ENCODE results near the gene STK39.

The STK39 gene

DNA sequence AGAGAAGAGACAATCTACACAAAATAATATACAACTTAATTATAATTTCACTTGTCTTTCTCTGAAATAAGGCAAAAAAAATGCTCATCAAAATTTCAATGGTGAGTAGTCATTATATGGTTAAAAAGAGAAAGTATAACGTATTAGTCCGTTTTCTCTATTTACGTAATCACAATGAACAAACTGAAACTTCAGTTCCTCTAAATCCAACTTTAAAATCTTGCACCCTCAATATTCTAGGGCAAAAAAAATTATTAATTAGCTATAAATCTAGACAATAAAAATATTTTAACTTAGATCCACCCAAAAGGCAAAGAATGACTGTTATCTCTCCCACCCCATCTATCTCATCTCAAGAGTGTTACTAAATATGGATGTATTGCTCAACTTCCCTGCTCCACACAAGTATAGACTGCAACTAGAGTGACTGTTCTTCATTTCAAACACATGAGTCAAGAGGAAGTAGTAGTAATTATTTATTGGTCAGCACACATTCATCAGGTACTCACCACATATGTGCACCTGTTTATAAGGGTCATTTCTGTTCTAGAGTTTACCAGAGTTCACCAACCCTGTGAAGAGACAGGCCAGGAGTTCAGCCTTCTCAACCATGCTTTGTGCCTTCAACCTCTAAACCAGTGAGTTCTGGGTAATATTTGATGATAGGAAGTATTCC, 36.4 kb downstream of the STK39 start:
- no peak for DNase-seq (ENCODE audit: low read depth in 2 of 3, low spot score in 2 of 3)

DNA sequence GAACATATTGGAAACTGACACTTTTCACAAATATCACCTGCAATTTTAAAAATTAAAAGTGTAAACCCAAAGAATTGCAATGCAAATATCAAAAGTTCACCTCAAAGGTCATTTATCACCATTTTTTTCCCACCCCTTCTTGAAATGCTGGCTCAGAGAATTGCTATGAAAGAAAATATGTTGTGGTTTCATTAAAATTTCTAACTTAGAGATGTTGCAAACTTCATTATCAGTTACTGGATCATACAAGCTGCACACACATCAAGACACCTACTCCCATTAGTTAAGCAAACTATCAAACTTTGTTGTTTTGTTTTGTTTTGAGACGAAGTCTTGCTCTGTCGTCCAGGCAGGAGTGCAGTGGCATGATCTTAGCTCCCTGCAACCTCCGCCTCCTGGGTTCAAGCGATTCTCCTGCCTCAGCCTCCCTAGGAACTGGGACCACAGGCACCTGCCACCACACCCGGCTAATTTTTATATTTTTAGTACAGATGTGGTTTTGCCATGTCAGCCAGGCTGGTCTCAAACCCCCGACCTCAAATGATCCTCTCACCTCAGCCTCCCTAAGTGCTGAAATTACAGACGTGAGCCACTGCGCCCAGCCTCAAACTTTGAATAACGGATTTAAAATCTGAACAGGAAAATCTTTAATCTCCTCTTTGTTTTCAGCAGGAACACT, 37.0 kb downstream of the STK39 start:
- DNase-seq (ENCODE audit: low read depth in 2 of 3, low spot score in 2 of 3), result no peak

DNA sequence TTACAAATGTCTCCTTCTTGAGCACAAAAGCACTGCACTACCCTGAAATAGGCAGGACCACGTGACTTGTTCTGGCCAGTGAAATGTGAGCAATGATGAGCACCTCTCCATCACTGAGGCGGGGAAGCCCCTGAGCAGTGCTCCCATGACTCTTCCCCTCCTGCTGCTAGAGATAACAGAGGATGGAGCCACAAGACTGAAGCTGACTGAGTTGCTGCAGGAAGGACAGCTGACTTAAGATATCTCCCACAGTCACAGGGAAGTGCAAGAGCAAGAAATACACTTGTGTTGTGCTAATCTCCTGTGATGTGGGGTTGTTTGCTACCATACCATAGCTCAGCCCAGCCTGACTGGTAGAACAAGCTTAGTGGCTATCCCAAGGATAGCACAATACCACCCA, 38.7 kb downstream of the STK39 start:
- DNase-seq (ENCODE audit: low read depth in 2 of 3, low spot score in 2 of 3), result no peak

DNA sequence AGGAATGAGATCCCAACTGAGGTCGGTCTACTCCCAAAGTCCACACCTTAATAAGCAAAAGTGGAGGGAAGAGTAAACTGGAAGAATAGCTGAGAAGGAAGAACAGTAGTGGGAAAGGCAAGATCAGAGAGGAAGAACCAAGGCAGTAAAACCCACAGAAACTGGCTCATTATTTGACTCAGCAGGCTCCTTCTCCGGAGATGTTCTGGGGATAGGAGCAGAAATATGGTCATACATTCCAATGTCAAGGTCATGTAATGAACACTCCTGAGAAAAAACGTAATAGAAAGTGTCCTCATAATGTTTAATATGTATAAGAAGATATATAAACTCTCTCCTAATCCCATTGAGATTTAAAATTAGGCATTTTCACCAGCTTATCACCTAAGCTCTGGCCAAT, 39.5 kb downstream of the STK39 start:
- no peak for DNase-seq (ENCODE audit: low read depth in 2 of 3, low spot score in 2 of 3)

DNA sequence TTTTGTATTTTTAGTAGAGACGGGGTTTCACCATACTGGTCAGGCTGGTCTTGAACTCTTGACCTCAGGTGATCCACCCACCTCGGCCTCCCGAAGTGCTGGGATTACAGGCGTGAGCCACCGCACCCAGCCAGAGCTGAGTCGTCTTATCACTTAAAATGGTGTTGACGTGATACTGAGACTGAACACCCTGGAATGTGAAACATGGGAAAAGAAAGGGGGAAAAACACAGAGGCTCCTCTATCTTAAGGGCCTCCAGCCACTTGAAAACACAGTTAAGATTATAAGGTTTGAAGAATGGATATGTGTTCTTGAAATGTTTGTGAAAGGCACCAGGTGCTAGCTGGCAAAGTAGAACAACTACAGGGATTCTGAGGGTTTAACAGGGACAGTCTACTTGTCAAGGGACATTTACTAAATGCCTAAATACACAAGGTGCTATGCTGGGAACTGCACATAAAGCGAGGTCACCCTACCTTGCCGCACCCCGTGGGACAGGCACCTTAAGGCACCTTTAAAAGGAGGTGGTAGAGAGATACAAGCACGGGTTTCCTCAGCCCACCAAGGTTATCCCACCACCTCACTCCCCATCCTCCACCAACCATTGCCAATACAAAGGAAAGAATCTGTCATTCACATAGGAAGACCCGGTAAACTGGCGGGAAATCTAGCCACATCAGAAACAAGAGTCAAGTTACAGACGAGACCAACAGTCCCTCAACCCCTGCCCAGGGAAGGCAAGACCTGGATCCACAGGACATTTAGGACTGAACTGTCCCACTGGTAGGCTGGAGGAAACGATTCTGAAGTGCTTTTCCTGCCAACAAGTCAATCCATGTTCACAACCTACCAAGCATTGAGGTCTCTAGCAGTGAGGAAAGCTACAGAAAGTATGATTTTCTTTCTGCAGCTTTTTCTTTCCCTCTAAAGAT, 43.4 kb downstream of the STK39 start:
- DNase-seq (ENCODE audit: low read depth in 2 of 3, low spot score in 2 of 3), result no peak

DNA sequence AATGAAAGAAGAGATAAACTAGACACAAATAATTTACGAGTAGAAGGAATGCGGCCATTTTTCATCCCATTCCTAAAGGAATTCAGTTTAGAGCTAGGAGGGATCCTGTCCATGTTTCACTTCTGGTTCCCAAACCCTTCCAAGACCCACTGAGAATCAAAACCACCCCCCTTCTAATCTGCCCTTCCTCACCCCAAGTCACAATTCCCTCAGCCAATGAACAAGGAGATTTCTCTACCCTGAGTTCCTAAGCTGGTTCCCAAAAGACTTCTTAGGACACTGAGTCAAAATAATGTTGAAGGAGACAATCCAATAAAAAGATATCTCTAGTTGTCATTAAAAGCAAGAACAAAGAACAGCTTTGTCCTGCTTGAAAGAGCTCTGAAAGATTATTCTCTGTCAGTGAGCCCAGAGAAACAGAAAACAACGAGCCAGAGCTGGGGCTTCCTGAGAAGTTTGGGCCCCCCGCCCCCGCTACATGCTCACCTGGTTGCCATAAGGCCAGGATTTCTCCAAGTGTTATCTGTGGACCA, 45.7 kb downstream of the STK39 start:
- no peak for DNase-seq (ENCODE audit: low read depth in 2 of 3, low spot score in 2 of 3)

DNA sequence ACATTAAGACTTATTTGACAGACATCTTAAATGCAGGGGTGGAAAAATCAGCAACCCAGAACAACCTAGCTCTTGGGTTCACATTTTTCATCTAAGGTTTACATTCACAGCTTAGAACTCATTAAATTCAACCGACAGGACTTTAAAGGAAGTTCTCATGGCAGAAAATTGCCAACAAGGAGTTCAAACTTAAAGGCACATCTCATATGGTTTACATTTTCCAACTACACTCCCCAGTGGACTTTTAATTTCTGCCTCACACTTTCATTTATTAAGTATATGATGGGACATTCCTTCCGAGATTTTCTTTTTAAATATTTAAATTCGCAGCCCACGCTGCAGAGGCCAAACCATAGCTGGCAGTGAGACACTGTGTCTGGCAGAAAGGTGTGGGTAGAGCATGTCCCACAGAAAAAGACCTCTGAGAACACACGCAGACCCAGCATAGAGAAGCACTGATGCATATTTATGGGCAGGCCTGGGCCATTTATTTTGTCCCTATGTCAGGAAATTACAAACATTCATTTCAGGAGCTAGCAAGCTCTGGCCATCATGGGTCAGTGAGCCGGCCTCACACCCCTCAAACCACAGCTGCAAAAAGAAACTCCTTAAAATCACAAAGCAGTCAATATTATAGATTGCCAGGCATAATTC, 46.3 kb downstream of the STK39 start:
- no peak for DNase-seq (ENCODE audit: low read depth in 2 of 3, low spot score in 2 of 3)

DNA sequence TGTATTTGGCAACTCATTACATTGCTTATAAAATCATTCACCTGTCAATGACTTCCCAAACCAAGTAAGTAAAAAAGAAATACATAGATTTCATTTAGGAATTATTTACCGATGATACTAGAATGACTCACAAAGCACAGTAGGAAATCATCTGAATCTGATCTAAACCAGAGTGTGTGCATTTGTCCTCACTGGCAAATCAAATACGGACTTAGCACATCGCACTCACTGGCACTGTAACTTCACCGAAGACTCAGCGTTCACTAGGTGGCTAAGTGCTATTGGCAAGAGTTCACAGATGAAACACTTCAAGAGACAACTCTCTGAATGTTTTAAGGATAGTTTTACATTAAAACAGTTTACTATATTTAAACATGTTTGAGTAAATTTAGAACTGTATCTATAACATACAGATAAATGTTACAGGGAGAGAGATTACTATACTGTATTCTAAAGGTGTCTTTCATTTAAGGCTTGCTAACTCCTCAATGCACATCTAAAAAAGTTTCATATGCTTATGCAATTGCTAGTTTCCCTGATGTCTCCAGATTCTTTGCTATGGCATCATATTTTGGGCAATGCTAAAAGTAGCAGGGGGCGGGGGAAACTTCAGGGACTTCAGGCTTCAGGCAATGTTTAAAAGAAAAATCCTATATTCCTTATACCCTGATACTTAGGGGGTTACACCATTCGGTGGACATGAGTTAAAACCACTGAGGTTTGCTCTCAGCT, 48.8 kb downstream of the STK39 start:
- DNase-seq (ENCODE audit: low read depth in 2 of 3, low spot score in 2 of 3), result no peak

DNA sequence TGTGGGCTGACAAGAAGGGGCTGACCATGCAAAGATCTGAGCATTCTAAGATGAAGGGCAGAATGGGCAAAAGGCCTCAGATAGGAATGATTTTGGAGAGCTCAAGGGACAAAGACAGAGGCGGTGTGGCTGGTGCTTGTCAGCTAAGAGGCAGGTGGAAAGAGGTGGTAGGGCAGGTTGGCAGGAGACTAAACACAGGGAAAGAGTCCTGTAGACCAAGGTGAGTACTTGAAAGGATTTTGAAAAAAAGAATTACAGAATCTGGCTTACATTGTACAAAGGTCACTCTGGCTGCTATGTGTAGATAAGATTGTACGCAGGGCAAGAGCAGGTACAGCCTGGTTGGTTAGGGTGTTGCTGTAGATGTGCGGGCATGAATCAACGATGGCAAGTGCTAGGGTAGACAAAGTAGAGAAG, 50.6 kb downstream of the STK39 start:
- no peak for DNase-seq (ENCODE audit: low read depth in 2 of 3, low spot score in 2 of 3)

DNA sequence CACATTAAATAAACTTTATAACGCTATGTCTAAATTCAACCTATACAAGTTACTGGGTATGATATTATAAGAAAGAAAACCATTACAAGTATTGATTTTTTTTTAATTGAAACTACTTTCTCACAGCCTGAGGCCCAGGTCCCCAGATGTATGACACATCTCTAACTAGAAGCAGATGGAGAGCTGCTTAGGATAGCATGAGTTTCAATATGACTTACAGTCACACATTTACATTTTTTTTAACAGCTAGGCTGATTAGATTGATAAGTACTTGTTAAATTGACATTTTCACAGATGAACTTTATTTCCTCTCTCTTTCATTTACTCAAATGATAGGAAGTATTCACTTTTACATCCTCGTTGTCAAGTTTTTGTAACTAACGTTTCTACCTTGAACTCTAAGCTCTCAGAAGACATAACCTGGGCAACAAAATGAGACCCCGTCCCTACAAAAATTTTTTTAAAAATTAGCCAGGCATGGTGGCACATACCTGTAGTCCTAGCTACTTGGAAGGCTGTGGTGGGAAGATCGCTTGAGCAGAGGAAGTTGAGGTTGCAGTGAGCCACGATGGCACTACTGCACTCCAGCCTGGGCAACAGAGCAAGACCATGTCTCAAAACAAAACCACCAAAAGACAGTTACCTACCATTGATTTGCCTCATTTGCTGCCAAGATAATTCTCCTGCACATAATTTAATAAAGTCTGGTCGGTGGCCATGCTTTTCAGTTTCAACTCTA, 52.4 kb downstream of the STK39 start:
- DNase-seq (ENCODE audit: low read depth in 2 of 3, low spot score in 2 of 3), result peak in 1 of 3 experiments; percentile 16

DNA sequence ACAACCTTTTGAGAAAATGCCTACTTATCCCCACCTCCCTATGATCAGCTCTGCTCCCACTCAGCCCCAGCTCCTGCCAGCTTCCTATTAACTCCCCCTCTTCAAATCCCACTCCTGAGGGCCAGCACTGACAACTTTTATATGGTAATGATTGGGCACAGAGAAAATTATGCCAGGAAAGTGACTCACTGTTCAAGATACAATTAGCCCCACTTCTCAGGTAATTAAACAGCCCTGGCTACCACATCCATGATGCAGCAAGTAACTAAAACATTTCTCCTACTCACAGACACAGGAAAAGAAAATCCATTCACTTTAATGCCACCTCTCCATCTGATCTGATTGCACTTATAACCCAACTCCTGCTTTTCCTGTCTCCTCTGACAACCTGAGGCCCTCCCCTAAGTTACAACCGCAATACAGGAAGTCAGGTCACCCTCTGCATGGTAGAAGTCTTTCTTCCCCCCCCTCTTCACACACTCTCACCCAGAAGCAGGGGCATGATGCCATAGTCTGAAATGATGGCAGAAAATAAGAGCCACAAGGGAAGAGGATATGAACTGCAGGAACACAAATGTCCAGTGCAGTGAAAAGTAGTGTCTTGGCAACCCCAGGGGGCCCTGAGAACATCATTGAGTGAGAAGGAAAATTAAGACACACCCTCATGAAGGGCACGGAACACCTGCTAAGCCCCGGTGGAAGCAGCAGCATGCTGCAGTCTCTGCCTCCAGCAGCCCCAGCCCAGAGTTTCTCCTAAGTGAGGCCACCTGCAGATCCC, 54.4 kb downstream of the STK39 start:
- no peak for DNase-seq (ENCODE audit: low read depth in 2 of 3, low spot score in 2 of 3)

DNA sequence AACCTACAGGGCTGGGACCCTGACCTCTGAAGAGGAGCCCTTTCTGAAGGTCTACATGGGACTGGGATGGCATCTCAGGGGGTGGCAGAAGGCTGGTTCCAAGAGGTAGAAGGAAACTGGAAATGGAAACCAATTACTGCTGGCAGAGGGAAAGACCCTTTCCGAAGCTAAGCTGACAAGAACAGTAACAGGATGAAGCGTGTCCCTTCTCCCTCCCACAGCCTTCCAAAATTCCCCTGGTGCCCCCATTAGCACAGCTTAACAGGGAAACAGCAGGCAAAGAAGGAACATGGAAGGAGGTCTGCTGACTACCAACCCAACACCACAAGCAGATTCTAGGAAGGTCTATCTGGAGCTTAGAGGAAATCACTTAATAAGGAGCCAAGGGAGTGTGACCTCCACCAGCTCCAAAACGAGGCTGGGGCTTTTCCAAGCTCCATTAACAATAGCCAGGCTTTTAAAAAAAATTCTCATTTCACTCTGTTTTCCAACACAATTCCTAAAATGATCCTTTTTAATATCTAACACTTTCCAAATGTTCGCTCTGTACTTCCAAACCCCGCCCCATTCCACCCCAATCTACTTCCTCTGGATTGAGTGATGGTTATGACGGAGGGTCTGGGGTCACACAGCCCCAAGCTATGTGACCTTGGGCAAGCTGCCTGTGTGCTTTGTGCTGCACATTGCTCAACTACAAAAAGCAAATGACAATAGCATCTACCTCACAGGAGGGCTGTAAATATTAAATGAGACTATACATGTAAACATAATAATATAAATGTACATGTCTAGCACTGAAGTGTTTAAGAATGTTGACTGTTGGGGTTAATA, 55.2 kb downstream of the STK39 start:
- no peak for DNase-seq (ENCODE audit: low read depth in 2 of 3, low spot score in 2 of 3)

DNA sequence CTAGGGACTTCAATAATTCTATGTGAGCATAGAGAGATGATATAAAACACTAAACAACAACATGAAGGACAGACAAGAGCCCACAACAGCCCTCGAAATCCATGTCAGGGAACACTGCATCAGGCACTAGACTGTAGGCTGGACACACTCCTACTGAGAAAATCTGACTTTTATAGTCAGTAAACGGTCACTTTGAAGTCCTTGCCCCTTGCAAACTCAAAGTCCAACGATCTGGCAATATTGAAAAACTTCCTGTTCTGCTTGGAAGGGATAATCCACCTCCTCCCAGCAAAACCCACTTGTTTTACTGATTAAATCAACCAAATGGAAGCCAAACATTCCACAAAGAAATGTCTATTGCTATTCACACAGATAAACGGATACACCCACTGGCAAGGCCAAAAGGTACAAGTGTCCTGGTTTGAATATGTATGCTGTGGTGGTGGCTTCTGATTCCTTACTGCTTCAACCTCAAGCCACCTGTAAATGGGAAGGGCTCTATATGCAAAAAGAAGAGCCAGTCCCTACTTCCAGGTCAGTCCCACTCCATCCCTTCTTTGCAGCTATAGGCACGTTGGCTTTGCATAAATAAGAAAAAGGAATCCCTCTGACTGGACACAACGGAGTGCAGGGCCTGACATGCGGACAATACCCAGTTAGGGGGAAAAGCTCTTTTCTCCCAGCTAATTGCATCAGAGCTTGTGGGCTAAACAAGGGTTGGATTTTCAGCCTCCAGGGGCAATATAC, 56.6 kb downstream of the STK39 start:
- DNase-seq (ENCODE audit: low read depth in 2 of 3, low spot score in 2 of 3), result no peak

DNA sequence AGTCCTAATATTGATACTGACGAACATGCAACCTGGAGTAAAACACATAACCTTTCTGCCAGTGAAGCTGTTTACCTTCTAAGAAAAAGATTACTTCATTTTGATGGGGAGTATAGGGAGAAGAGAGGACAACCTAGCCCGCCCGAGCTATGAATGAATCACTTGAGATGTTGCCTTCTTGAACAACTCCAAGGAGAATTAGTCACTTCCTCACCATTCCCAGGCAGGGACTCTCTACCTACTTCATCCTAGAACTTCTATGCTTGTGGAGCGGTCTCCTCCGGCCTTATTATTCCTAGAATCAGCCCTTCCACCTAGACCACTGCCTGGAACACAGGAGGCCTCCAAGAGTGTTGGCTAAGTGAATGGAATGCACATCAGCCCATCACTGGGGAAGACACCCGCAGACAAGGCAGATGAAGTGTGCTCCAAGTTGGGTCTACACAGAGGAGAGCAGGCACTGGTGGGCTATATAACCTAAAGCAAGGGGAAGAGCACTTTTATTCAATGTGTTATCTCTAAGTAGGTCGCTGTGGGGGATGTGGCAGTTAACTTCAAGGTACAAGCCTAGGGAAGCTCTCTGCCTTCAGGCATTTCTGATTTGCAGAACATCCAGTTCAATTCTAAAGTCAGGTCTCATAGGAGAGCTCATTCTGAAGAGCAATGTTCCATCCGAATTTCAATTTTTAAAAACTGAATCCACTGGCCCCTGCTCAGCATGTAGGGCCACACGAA, 57.4 kb downstream of the STK39 start:
- no peak for DNase-seq (ENCODE audit: low read depth in 2 of 3, low spot score in 2 of 3)

DNA sequence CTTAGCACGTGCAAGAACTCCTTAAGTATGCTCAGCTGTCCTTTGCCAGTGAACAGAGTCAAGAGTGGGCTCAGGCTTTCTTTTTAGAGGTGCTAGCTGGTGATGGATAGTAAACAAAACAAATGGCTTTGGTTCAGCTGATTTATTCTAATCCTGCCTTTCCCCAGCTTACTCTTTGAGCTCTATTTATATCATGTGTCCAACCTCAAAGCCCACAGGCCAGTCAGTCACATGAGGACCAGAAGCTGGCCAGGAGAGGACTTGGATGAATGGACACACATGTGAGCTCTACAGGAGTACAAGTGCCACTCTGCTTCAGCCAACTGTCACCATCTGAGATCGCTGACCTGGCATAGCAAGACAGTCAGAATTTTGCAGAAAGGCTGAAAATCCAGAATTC, 59.4 kb downstream of the STK39 start:
- no peak for DNase-seq (ENCODE audit: low read depth in 2 of 3, low spot score in 2 of 3)

DNA sequence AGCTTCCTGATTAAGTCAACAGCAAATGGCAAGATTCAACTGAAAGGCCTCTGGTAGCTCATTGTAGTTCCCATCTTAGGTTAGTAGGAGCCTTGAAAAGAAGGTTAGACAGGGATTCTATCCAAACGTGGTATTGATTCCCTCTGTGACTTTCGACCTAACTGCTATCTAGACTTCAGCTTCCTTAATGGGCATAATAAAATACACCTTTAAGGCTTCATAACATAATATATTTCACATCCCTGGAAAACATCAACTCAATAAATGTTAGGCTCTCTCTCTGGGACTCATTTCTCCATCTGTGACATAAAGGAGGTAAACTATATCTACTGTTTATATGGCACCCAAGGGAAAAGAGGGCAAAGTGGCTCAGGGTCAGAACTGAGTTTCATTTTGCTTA, 60.9 kb downstream of the STK39 start:
- DNase-seq (ENCODE audit: low read depth in 2 of 3, low spot score in 2 of 3), result no peak

Data from activated CD8-positive, alpha-beta memory T cell treated with anti-CD3 and anti-CD28 coated beads for 48 hours (primary cell).